NCI-H1105 treated with DMSO at 0.1 percent for 48 hours (cell line): ENCODE data around the gene ZRSR2.
"Not testable (repeated sequence)": the region's sequence is repeated elsewhere in the genome, so short reads cannot be mapped to it uniquely, and the experiment has no call there.

Source experiments
- DNase-seq: peaks from one replicate; lab custom pipeline; 2025; lab: John Stamatoyannopoulos, UW

The ZRSR2 gene

DNA sequence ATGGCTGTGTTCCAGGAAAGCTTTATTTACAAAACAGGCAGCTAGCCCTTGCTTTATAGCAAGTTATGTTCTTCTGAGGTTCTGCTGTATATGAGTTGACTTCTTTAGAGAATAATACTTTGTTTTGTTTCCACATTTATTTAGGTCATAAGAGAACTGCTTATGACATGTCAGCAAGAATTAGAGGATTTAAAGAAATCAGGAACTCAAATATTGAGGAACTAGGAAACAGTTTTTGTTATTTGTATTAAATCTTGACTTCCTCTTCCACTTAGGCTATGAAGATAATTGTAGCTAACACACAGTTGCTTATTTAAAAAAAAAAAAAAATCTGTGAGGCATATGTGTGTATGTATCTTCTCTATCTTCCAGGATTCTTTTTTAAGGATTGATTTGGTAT is 14.3 kb downstream of the ZRSR2 start:
- no peak for DNase-seq

DNA sequence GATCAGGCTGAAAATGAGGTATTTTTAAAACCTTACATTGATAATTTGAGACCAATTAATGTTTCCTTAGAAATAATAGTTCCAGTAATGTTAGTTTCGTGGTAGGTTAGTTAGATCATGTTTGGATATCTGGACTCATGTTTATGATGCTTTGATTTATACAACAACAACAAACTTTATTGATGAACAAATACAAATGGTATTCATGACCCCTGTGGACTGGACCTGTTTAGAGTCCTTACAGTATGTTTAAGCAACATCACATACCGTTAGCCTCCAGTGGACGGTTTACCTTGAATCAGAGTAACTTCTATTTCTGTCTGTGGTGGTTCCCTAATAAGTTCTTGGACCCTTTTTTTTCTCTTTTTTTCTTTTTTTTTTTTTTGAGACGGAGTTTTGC is 18.0 kb downstream of the ZRSR2 start:
- DNase-seq = no peak

DNA sequence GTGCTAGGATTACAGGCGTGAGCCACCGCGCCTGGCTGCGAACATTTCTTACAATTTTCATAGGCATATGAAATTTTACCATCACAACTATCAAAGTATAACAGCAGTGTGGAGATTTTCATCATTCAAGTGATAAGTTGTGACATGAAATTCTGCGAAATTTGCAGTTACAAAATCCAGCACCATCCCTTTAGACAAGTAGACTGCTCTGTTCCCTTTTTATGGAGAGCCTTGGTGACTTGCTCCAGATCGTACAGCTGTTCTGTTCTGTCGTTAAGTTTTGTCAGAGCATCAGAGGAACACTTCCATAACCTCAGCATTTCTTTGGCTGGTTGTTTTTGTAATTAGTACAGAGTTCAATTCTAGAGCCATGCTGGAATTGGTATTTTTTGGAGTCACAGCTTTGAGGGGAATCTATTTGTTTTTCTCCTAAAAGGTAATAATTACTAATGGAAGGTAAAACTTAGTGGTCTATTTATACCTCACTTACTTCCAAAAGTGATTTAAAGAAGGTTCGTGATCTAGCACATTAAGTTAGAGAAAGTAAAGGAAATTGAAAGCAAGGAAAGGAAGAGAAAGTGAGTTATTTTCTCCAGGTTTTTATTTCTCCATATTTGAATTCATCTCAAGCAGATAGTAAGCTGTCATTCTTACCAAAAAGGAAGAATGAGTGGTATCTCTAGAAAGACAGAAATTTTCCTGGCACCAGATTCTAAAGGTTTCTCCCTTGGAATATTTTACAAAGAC is 22.1 kb downstream of the ZRSR2 start:
- DNase-seq = no peak

DNA sequence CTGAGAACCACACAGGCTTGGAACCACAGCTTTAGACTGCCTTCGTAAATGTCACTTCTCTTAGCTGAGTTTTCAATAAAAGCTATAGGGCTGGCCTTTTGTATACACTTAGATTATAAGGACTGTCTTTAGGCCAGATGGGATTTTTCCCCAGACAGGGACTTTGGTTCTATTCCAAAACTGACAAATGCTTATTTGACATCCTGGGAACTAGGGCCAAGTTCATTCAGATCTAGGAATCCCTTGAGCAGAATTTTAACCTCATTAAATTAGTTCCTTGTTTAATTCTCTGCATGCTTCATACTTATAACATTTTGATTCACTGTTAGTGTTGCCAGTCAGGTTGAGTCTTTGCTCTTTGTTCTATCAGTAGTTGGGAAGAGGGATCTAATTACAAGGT is 23.1 kb downstream of the ZRSR2 start:
- no peak for DNase-seq

DNA sequence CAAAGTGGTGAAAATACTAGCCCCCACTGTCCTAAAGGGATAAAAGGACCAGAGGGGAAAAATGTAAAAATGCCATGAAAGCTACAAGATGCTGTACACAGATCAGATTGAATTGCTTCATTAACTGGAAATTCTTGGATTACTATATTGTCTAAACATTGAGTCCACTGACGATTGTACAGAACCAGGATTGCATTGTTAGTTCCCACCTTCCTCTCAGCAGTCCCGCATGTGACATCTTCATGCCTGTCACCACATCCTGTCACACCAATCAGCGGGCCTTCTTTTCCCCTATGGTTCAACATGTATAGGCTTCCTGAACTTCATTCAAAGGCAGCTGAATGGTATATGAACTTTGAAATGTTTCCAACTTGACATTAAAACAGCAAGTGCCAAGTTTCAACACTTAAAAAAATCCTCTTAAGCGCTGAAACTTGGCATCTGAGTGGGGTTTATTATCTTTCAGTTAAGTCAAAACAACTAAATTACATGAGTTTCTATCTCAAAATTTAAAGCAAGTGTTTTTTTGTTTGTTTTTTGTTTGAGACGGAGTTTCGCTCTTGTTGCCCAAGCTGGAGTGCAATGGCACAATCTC is 24.6 kb downstream of the ZRSR2 start:
- DNase-seq = no peak

DNA sequence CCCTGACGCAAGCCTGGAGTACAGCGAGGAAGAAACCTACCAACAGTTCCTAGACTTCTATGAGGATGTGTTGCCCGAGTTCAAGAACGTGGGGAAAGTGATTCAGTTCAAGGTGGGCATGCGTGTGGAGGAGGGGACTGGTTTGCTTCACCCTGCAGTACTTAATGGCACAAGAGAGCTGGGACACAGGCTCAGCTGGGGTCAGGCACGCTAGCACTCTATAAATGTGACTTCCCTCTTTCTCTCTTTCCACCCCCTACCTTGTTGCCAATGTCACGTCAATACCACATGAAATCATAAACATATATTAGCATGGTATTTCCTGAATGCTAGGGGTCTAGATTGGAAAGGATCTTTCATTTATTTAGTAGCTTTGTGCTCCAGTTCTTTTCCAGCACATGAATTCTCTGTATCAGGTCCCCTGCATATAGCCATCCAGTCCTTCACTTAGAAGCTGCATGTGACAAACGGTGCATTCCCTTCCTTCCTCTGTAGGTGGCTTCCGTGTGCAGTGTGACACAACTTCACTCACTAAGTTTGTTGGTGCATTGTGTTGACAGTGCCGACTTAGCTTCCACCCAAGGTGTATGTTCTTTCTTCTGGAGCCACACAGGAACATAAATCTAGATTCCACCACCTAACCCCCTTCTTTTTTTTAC is 25.6 kb downstream of the ZRSR2 start:
- DNase-seq = no peak

DNA sequence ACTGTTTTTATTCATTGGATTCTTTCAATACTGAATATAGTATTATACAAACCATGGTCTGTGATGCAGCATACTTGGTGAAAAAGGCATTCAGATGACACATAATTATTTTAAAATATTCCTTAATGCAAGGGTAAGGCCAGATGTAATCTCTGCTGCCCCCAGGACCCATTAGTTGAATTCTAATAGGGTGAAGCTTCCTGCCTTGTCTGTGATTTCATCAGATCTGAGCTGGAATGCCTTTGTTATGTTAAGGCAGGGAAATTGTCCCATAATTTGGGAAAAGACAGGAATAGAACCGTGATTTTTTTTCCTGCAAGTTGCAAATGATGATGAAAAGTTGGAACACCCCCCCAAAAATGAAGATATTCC is 26.1 kb downstream of the ZRSR2 start:
- no peak for DNase-seq

DNA sequence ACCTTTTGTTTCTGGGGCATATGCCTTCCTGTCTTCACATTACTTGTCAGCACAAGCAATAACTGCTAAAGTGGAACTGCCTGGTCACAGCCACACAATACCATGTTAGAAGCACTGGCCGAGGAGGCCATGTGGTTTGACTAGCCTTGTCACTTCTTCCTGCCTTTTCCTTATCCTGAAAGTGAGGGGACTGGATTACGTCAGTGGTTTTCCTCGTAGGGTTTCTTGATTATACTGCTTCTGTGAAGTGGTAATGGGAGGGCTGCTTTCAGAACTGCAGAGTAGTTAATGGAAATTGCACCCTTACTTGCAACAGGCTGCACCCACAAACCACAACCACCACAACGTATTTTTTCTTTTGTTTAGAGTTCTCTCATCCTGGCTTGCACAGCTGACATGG is 26.6 kb downstream of the ZRSR2 start:
- no peak for DNase-seq

DNA sequence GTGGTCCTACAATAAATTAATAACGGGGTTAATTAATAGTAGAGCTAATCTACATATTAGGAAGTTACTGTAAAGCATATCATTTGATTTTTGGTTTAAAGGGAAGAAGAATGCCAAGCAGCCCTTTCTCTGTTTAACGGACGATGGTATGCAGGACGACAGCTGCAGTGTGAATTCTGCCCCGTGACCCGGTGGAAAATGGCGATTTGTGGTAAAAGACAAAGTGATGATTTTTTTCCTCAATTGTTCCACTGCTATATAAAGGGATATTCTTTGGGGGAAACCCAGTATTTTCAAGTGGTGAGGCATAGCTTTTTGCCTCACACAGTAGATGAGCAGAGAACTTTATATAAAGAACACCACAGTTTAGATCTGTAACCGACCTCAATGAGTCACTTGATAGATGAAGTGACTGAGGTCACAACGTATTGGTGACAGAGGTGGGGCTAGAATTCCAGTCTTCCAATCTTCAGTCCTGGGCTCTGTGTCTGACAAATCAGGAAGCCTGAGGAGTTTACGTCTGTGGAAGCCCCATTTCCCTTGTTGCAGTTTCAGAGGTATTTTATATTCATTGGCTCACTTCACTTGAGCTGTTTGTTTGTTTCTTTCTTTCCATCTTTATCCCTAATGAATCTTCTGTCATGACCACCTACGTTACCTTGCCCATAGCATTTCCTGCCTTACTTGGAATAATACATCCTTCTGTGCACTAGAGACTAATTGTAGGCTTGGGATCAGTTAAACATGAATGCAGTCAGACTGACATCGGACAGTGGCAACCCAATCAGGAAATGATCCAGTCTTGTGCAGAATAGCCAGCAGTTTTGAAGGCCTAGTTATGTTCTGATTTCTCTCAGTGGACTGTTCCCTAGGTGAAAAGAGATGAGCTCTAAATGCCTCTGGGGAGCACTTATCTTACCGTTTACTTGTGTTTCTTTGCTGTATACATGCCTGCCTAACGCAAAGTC is 30.1 kb downstream of the ZRSR2 start:
- DNase-seq = no peak

DNA sequence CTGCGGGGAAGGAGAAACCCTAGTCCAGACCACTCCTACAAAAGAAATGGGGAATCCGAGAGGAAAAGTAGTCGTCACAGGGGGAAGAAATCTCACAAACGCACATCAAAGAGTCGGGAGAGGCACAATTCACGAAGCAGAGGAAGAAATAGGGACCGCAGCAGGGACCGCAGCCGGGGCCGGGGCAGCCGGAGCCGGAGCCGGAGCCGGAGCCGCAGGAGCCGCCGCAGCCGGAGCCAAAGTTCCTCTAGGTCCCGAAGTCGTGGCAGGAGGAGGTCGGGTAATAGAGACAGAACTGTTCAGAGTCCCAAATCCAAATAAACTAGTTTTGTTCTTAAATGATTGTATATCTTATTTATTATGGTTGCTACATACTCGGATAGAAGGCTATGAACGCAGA is 32.6 kb downstream of the ZRSR2 start:
- DNase-seq = no peak

DNA sequence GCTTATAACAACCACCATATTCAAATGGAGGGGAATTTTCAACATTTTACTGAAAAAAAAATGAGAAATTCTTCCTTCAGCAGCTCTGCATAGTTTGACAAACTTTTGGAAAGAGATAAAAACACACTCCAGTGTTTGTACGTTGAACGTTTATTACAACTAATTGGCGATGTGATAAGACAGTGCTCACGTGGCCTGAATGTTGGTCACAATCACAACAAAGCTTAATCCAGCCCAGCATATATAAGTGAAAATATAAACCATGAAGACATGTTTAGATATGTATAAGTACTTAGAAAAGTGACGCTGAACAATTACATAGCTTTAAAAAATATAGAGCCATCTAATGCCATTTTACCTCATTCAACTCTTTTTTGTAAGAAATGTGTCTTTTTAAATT is 35.7 kb downstream of the ZRSR2 start:
- no peak for DNase-seq

DNA sequence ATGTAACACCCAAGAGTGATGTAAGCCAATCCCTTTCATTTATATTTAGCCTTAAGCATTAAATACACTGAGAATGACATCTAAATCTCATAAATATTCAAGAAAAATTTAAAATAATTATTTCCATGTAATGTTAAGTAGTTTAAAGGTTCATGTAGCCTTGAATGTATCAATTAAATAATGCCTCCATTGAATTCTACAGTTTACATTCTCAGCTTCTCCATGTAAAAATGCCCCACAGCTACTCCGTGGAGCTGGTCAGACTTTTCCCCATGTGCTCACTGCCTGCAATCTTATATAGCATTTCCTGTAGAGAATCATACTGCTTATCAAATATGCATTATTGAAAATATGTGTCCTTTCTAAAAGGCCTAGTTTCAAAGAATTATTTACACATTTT is 38.9 kb downstream of the ZRSR2 start:
- DNase-seq = no peak

DNA sequence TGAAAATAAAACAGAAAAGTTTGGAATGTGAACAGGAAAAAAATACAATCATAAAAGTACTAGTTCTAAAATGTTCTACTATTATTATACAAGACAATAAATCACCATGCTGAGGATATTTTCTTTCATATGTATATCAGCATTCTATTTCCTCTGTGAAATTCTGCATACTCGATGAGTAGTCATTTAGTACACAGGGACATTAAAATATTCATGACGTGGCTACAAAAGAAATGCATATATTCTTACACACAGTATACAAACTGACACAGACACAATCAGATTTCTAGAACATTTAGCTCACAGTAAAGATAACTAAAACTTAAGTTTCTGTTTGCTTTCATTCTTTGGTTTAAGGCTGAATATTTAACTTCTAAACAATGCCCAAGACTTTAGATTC is 41.1 kb downstream of the ZRSR2 start:
- not testable (repeated sequence) for DNase-seq

DNA sequence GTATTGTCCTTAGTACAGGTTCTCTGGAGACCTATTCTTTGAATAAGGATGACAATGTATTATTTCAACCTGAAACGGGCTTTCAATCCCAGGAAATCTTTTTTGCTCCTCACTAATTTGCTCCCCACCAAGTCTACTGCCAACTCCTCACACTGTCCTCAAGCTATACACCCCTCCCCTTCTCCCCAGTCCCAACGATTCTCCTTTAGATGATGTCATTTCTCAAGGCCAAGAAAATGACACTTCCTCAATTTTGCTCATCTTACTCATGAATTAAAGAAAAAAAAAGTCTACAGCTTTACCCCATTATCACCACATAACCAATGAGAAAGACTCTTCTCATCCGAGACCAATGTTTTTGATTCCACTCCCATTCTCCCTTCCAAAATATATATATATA is 43.8 kb downstream of the ZRSR2 start:
- DNase-seq = no peak

DNA sequence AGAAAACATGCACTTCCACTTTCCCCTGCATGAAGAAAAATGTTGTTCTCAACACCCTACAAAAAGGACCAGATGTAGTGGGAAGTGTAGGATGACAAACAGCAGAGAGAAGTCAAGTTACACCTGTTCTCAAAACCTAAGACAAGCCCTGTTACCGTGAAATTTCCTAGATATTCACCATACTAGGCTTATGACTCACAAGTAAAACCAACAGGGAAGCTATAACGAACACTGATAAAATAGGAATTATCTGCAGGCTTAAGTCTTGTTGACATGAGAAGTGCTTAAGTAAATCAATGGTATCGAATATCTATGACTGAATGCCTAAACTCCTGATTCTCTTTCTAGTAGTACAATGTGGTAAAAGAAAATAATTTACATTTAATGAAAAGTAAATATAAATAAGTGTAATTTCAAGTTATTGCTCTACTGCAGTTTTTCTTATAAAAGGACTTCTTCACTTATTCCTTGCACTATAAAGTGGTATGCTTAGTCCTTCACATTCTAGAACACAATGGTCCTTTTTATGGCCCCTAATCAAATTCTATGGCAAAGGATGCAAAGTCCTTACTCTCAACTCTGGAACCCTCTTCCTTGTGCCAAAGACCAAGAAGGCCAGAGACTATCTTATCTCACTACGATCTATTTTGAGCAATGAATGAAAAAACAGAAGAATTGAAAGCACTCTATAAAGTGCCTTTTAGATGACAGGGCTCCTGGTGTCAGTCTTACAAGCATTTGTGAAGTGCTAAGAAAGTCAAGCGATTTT is 44.7 kb downstream of the ZRSR2 start:
- DNase-seq = no peak

DNA sequence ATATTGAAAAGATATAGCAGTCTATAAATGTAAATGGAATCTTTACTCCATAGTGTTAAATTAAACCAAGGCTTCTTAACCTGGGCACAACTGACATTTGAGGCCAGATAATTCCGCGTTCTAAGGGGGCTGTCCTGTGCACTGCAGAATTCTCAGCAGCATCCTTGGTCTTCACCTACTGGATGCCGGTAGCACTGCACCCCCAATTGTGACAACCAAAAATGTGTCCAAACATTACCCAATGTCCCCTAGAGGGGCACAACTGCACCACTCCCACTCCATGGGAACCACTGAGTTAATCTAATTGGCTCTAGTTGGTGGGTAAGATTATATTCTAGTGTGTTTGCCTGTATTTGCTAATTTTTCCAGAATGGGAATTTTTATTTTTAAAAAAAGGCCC is 47.7 kb downstream of the ZRSR2 start:
- no peak for DNase-seq

DNA sequence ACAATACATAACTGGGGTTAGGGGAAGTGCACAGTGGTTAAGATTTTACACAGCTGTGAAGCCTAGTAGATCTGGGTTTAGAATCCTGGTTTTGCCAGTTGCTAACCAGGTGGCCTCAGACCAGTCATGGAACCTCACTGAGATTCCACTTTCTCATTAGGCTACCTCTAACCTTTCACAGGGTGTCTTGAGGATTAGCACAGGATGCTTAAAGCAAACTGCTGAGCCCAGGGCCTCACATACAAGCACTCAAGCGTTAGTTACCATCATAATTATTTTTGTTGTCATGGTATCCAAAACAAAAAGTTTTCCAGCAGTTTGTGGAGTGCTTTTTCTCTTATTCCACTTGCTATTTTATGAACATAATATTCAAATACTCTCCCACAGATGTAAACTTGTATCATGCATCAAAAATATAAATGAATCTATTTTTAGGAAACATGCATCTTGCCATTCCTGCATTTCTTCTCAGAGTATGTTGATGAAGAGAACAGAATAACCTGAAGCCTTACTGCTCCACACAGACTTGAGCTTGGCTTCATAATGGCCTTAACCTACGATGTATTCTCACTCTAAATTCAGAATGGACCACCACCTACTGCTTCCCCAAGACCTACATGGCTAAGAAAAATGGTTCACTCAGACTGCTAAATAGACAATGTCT is 51.7 kb downstream of the ZRSR2 start:
- no peak for DNase-seq

DNA sequence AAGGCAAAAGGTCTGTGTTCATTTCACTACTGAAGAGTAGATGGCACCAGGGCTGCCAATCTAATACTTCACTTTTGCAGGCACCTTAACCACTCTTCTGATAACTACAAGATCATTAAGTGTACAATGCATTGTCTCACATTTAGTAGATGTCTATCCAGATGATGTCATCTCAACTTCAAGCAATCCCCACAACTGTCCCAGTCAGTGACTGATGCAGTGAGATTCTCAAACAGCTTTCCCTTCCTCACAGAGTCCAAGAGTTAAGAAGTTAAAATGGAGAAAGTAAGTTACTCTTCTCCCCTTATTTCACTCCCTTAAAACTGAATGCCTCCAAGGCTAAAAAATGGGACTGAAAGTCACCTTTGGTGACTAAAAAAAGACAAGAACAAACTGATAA is 53.7 kb downstream of the ZRSR2 start:
- DNase-seq = no peak

DNA sequence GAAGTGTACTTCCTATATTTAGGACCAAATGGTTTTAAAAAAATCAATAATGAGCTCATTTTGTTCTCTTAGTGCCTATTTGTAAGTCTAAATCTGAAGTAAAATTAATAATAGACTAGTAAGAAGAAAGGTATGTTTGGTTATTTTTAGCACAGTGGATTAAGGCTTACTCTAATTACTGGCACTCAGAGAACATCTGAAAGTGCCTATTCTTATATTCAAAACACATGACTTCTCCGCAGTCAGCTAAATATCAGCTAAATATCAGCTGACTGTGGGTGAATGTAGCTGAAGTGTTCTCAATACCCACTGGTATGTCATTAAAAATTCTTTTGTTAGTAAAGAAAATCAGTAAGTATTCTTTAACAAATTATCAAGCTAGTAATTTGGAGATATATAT is 58.3 kb downstream of the ZRSR2 start:
- DNase-seq = peak; percentile 6

DNA sequence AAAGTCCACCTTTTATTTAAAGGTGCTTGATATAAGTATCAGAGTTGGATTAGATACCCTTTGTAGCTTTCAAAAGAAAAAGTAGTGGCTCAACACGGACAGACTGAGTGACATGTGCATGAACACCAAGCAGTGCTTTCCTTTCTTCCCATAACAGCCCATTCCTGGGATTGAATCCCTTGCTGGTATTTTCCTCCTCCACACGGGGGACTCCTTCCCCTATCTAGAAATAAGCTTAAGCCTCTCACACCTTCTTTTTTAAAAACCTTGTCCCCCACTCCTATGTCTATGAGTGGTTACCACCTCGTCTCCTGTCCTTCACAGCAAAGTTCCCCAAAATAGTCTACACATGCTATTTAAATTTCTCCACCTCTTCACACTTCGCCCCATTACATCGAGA is 59.3 kb downstream of the ZRSR2 start:
- DNase-seq = no peak

DNA sequence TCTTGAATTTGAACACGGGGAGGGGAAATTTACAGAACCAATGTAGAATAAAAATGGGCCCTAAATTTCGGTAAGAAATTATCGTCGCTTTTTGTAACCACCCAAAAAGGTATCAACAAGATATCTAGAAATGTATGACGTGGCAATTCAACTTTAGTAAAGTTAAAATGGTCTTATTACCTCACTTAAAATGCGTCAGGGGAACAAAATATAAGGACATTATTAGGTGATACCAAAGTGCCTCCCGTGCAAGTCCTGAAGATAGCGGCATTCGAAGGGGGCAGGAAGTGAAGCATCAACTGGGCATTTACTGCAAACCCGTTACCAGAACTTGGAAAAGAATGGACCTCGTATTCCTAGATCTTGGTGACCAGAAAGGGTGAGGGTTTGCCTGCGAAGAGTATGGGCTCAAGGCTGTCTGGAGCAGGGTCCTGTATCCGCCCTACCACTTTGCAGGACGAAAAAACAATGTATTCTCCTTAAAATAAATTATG is 63.3 kb downstream of the ZRSR2 start:
- no peak for DNase-seq
